Natural killer cell (primary cell): ENCODE data around the gene COQ8B. TPM values are rescaled to one million over a fixed set of nuclear protein-coding genes. Genes with fewer than 3 reads are reported as not detected.

Experiments used
- ATAC-seq, 3 donors: fragments of 150-1000 bp in 2 of 3; fragments of 200-7000 bp in 1 of 3; cut with Tn5 transposase; 1 replicate in 1 of 3; 2 replicates in 2 of 3; pipeline ENCODE4 v1.10.0; 2021; ENCODE audit warnings: mild to moderate bottlenecking in 2 of 3, moderate library complexity in 2 of 3
- DNase-seq, 2 donors: peaks; one replicate each; pipeline versions ENCODE4 v3.0.0 to v3.0.0-alpha.2; 2013 to 2021; ENCODE audit warnings: mixed read lengths in 1 of 2
- H3K27ac ChIP-seq: one replicate; pipeline ENCODE4 v1.5.1; 2013; ENCODE audit warnings: mild to moderate bottlenecking, low read length
- H3K27me3 ChIP-seq: one replicate; pipeline ENCODE4 v1.6.1; 2013; ENCODE audit warnings: low read length; ENCODE audit not compliant: control insufficient read depth, insufficient read depth
- H3K36me3 ChIP-seq: one replicate; pipeline ENCODE4 v1.6.1; 2013; ENCODE audit warnings: low read length; ENCODE audit not compliant: control insufficient read depth, insufficient read depth
- H3K4me1 ChIP-seq: one replicate; pipeline ENCODE4 v1.6.1; 2013; ENCODE audit warnings: low read length; ENCODE audit not compliant: control insufficient read depth, insufficient read depth
- H3K4me3 ChIP-seq: one replicate; pipeline ENCODE4 v1.5.1; 2013; ENCODE audit warnings: low read length
- H3K9me3 ChIP-seq: one replicate; pipeline ENCODE4 v1.6.1; 2013; ENCODE audit warnings: low read length; ENCODE audit not compliant: control insufficient read depth, insufficient read depth
- H3K27ac Mint-ChIP-seq, 2 donors: one replicate each; pipeline ENCODE4 v1.8.0; 2022; ENCODE audit warnings: mild to moderate bottlenecking in 2 of 2, mixed read lengths in 2 of 2, moderate library complexity in 1 of 2
- H3K27me3 Mint-ChIP-seq, 2 donors: one replicate each; pipeline ENCODE4 v1.8.0; 2022; ENCODE audit warnings: low read depth in 2 of 2, mixed read lengths in 2 of 2
- H3K36me3 Mint-ChIP-seq: one replicate; pipeline ENCODE4 v1.8.0; 2022; ENCODE audit warnings: mixed read lengths
- H3K4me1 Mint-ChIP-seq, 2 donors: one replicate each; pipeline ENCODE4 v1.8.0; 2022; ENCODE audit warnings: mixed read lengths in 2 of 2
- H3K4me3 Mint-ChIP-seq: one replicate; pipeline ENCODE4 v1.8.0; 2022; ENCODE audit warnings: mild to moderate bottlenecking, moderate library complexity, mixed read lengths
- H3K9me3 Mint-ChIP-seq, 2 donors: one replicate each; pipeline ENCODE4 v1.8.0; 2022; ENCODE audit warnings: mixed read lengths in 2 of 2
- WGBS: methylation state at CpG from one replicate; pipeline ENCODE4 v1.1.7; 2013; ENCODE audit warnings: missing lambda C conversion rate; ENCODE audit not compliant: insufficient coverage; 5-methylcytosine and 5-hydroxymethylcytosine counted together
- intact Hi-C: fragments of 100-400 bp; cut with micrococcal nuclease; formaldehyde crosslinking; loops from one replicate; pipeline ENCODE4 v1.14.2; 2022
- total RNA-seq, 4 donors: library from RNA; stranded (reverse); fragments of 120-200 nt in 1 of 4; gene quantifications; one replicate each; pipeline versions ENCODE4 v1.2.3 to v1.2.4, GENCODE V29; 2013 to 2022
- TF ChIP-seq, protein P1 (sequence below): fragments of 200-600 bp; IDR thresholded peaks from one replicate; pipeline ENCODE4 v1.8.0; 2022; ENCODE audit warnings: antibody characterized with exemption

COQ8B gene
- total RNA-seq, 3 donors from 2014 or later (not counting 1 experiment from before 2014, with no cell fraction given): 31.8 to 46.7 (median 39.6) TPM

DNA sequence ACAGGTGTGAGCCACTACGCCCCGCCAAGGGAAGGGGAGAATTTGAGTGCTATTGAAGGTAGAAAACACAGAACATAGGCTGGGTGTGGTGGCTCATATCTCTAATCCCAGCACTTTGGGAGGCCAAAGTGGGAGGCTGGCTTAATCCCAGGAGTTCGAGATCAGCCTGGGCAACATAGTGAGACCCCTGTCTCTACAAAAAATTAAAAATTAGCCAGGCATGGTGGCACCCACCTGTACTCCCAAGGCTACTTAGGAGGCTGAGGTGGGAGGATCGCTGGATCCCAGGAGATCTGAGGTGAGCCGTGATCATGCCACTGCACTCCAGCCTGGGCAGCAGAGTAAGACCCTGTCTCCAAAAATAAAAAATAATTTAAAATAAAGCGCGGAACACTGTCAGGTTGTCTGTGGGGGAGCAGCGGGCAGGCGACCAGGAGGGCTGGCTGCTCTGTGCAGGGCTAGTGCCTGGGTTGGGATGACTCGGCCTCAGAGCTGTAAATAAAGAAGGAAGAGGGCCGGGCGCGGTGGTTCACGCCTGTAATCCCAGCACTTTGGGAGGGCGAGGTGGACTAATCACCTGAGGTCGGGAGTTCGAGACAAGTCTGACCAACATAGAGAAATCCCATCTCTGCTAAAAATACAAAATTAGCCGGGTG lies 74.5 kb downstream of the COQ8B start:
- H3K27me3 ChIP-seq: no peaks in the 10 kb centered on the region
- H3K27ac ChIP-seq: no peak overlapping the region
- H3K4me3 ChIP-seq: no peak overlapping the region
- TF ChIP-seq, protein P1, sequence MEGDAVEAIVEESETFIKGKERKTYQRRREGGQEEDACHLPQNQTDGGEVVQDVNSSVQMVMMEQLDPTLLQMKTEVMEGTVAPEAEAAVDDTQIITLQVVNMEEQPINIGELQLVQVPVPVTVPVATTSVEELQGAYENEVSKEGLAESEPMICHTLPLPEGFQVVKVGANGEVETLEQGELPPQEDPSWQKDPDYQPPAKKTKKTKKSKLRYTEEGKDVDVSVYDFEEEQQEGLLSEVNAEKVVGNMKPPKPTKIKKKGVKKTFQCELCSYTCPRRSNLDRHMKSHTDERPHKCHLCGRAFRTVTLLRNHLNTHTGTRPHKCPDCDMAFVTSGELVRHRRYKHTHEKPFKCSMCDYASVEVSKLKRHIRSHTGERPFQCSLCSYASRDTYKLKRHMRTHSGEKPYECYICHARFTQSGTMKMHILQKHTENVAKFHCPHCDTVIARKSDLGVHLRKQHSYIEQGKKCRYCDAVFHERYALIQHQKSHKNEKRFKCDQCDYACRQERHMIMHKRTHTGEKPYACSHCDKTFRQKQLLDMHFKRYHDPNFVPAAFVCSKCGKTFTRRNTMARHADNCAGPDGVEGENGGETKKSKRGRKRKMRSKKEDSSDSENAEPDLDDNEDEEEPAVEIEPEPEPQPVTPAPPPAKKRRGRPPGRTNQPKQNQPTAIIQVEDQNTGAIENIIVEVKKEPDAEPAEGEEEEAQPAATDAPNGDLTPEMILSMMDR: no peak
- H3K27ac Mint-ChIP-seq: no peak overlapping the region
- H3K36me3 Mint-ChIP-seq: no peaks in the 10 kb centered on the region
- H3K4me3 Mint-ChIP-seq: no peak overlapping the region
- DNase-seq (no peak), ATAC-seq (no peak)
- no peaks in the 10 kb centered on the region for H3K9me3 Mint-ChIP-seq
- no peaks in the 10 kb centered on the region for H3K4me1 Mint-ChIP-seq
- H3K36me3 ChIP-seq: no peaks in the 10 kb centered on the region
- WGBS: 93% methylated on average over 18 of the region's 18 CpGs
- H3K9me3 ChIP-seq: no peaks in the 10 kb centered on the region
- intact Hi-C loops: no loop called here
- H3K27me3 Mint-ChIP-seq: no peaks in the 10 kb centered on the region
- H3K4me1 ChIP-seq: no peaks in the 10 kb centered on the region

Other genes with a start within 250 kb of the COQ8B start
- gene SPTBN4, start 249.9 kb downstream of the COQ8B start, total RNA-seq: under 1 TPM; 0.16 to 0.63 (median 0.31) TPM
- 100 to 1,000 TPM; 209 to 224 (median 209) TPM for gene SHKBP1, start 140.0 kb downstream of the COQ8B start, total RNA-seq
- gene LTBP4, start 115.5 kb downstream of the COQ8B start, total RNA-seq: 100 to 1,000 TPM; 153 to 182 (median 157) TPM
- gene NUMBL, start 26.2 kb downstream of the COQ8B start, total RNA-seq: 10 to 100 TPM in 2 of 3 donors, 1 to 10 TPM in 1; 9.9 to 19.5 (median 10.2) TPM
- gene ITPKC, start 226 bp upstream of the COQ8B start, total RNA-seq: 10 to 100 TPM in 2 of 3 donors, 1 to 10 TPM in 1; 8.7 to 11.1 (median 11.0) TPM
- gene ACTMAP, start 33.6 kb upstream of the COQ8B start, total RNA-seq: 1 to 10 TPM; 5.9 to 9.6 (median 8.2) TPM
- 10 to 100 TPM; 56.2 to 65.9 (median 60.9) TPM for gene SNRPA, start 34.3 kb upstream of the COQ8B start, total RNA-seq
- gene MIA, start 58.6 kb upstream of the COQ8B start, total RNA-seq: not detected
- gene RAB4B, start 61.4 kb upstream of the COQ8B start, total RNA-seq: 10 to 100 TPM; 97.8 to 99.8 (median 98.6) TPM
- 100 to 1,000 TPM; 104 to 156 (median 151) TPM for gene EGLN2, start 82.3 kb upstream of the COQ8B start, total RNA-seq
- gene CYP2A6, start 133.6 kb upstream of the COQ8B start, total RNA-seq: not detected
- gene CYP2A7, start 165.3 kb upstream of the COQ8B start, total RNA-seq: not detected